Motor neuron (in vitro differentiated cells): Measurements from ENCODE around the gene HOXC12. TPM values are rescaled to one million over a fixed set of nuclear protein-coding genes. Genes with fewer than 3 reads are reported as not detected.

Source experiments
- ATAC-seq, 8 experiments: fragments of 200-7000 bp; cut with Tn5 transposase; replicated peaks in 6 of 8; 2 replicates each; pipeline ENCODE4 v1.8.0; 2021; ENCODE audit warnings: mild to moderate bottlenecking in 8 of 8, moderate library complexity in 8 of 8
- H3K27ac ChIP-seq, 2 donors: fragments of 250-450 bp; sonication (Bioruptor Pico); 2 replicates each; pipeline ENCODE4 v1.9.0; 2021; ENCODE audit warnings: antibody characterized with exemption in 2 of 2, mild to moderate bottlenecking in 2 of 2, moderate library complexity in 1 of 2
- H3K4me1 ChIP-seq, 2 donors: fragments of 250-450 bp; sonication (Bioruptor Pico); replicated peaks in 1 of 2; 2 replicates each; pipeline ENCODE4 v1.6.1; 2021; ENCODE audit warnings: antibody characterized with exemption in 2 of 2, mild to moderate bottlenecking in 2 of 2, moderate library complexity in 1 of 2
- H3K4me3 ChIP-seq, 5 donors: fragments of 250-450 bp; sonication (Bioruptor Pico); 2 replicates each; pipeline ENCODE4 v1.9.0; 2021; ENCODE audit warnings: antibody characterized with exemption in 5 of 5, mild to moderate bottlenecking in 5 of 5, moderate library complexity in 4 of 5
- WGBS, 10 experiments: fragments of 450-650 bp; shearing (Covaris generic); methylation state at CpG; one replicate each; pipeline ENCODE4 v1.0.0; 2022; 5-methylcytosine and 5-hydroxymethylcytosine counted together
- in situ Hi-C, 9 experiments: fragments of 400-800 bp; cut with MboI; loops; one replicate each; pipeline ENCODE4 v1.15.0; 2021; ENCODE audit warnings: low sequenced_read_pairs in 9 of 9, low pct_unique_long_range_greater_than_20kb in 2 of 9; ENCODE audit not compliant: unreplicated experiment in 9 of 9
- total RNA-seq, 8 experiments: library from RNA; unstranded; fragments of 300-600 nt; gene quantifications; 2 replicates each; pipeline versions ENCODE4 v1.2.3 to v1.2.4, GENCODE V29; 2022

HOXC12 gene
- total RNA-seq, 8 experiments from 2014 or later: 0.13 to 5.2 (median 0.34) TPM; not detected in 2

- no peak for ATAC-seq
- Histone ChIP-seq H3K4me1 (peaks cover 7 to 9% of the 10 kb centered on the region in 2 donors), H3K4me3 (no peak overlapping the region), H3K27ac (no peak overlapping the region)
- in situ Hi-C loops: loop anchor here in 4 of 9 experiments (10.0 to 25.0 kb wide), 3 partner anchors 201 to 384 kb away; partner anchors contain the start of genes GPR84 (in 2 of the 4) and ZNF385A (in 1 of the 4)
- 26 to 90% (median 58%) methylated on average over 1 to 3 of the region's 3 CpGs for WGBS, 10 experiments
Measured at GRCh38 chr12:54003625-54004024, 48.9 kb downstream of the HOXC12 start.

- Histone ChIP-seq H3K4me1 (peaks cover 7 to 13% of the 10 kb centered on the region in 2 donors), H3K27ac (no peak overlapping the region), H3K4me3 (no peak overlapping the region)
- in situ Hi-C loops: loop anchor here in 4 of 9 experiments (10.0 to 25.0 kb wide), 3 partner anchors 201 to 383 kb away; partner anchors contain the start of genes GPR84 (in 2 of the 4) and ZNF385A (in 1 of the 4)
- no peak for ATAC-seq
- 20 to 67% (median 47%) methylated on average over 1 to 16 of the region's 20 CpGs; no CpG with 5 or more reads in 1 of the 10 experiments for WGBS, 10 experiments
Measured at GRCh38 chr12:54004063-54004840, 49.5 kb downstream of the HOXC12 start.

- H3K27ac ChIP-seq: no peak overlapping the region
Measured at GRCh38 chr12:54004841-54005530, 50.3 kb downstream of the HOXC12 start.

GRCh38 chr12:54005531-54005852 is 50.8 kb downstream of the HOXC12 start:
- no peak overlapping the region for H3K27ac ChIP-seq
- WGBS, 10 experiments: 0 to 52% (median 6%) methylated on average over 1 to 16 of the region's 26 CpGs; no CpG with 5 or more reads in 1 of the 10 experiments
- in situ Hi-C loops: loop anchor here in 4 of 9 experiments (10.0 to 25.0 kb wide), 3 partner anchors 199 to 382 kb away; partner anchors contain the start of genes GPR84 (in 2 of the 4) and ZNF385A (in 1 of the 4)
- peaks cover 10 to 16% of the 10 kb centered on the region in 2 donors for H3K4me1 ChIP-seq
- no peak overlapping the region for H3K4me3 ChIP-seq
- peak in 2 of 8 experiments; percentile 4 to 6 for ATAC-seq

More at GRCh38 chr12:54004841-54005530, 50.3 kb downstream of the HOXC12 start:
- WGBS, 10 experiments: 3 to 67% (median 40%) methylated on average over 3 to 9 of the region's 31 CpGs; no CpG with 5 or more reads in 3 of the 10 experiments
- in situ Hi-C loops: loop anchor here in 4 of 9 experiments (10.0 to 25.0 kb wide), 3 partner anchors 200 to 382 kb away; partner anchors contain the start of genes GPR84 (in 2 of the 4) and ZNF385A (in 1 of the 4)
- H3K4me1 ChIP-seq: peaks cover 10 to 17% of the 10 kb centered on the region in 2 donors
- ATAC-seq: peak in 2 of 8 experiments; percentile 4 to 7
- no peak overlapping the region for H3K4me3 ChIP-seq

- peak; percentile 57 to 87 (median 74) for ATAC-seq
- Histone ChIP-seq H3K4me1 (peaks cover 10 to 13% of the 10 kb centered on the region in 2 donors), H3K4me3 (peak overlapping the region in 2 of 5 donors; percentile 5 to 19), H3K27ac (no peak overlapping the region)
- 2 to 53% (median 12%) methylated on average over 3 to 25 of the region's 39 CpGs; no CpG with 5 or more reads in 2 of the 10 experiments for WGBS, 10 experiments
- in situ Hi-C loops: loop anchor here in 4 of 9 experiments (10.0 to 25.0 kb wide), 3 partner anchors 199 to 381 kb away; partner anchors contain the start of genes GPR84 (in 2 of the 4) and ZNF385A (in 1 of the 4)
Measured at GRCh38 chr12:54005853-54006558, 51.3 kb downstream of the HOXC12 start.

GRCh38 chr12:54006559-54007220 is 52.0 kb downstream of the HOXC12 start:
- ATAC-seq: no peak
- H3K4me1 ChIP-seq: peaks cover 10 to 13% of the 10 kb centered on the region in 2 donors
- H3K27ac ChIP-seq: no peak overlapping the region
- no peak overlapping the region for H3K4me3 ChIP-seq
- in situ Hi-C loops: loop anchor here in 4 of 9 experiments (10.0 to 25.0 kb wide), 3 partner anchors 198 to 381 kb away; partner anchors contain the start of genes GPR84 (in 2 of the 4) and ZNF385A (in 1 of the 4)
- 10 to 100% (median 26%) methylated on average over 1 to 8 of the region's 22 CpGs; no CpG with 5 or more reads in 4 of the 10 experiments for WGBS, 10 experiments

GRCh38 chr12:54007538-54008259 is 53.0 kb downstream of the HOXC12 start:
- peaks cover 10 to 13% of the 10 kb centered on the region in 2 donors for H3K4me1 ChIP-seq
- in situ Hi-C loops: loop anchor here in 4 of 9 experiments (10.0 to 25.0 kb wide), 3 partner anchors 197 to 380 kb away; partner anchors contain the start of genes GPR84 (in 2 of the 4) and ZNF385A (in 1 of the 4)
- H3K27ac ChIP-seq: no peak overlapping the region
- peak in 1 of 8 experiments; percentile 4 for ATAC-seq
- WGBS, 10 experiments: 40 to 100% (median 58%) methylated on average over 1 to 2 of the region's 2 CpGs; no CpG with 5 or more reads in 6 of the 10 experiments
- H3K4me3 ChIP-seq: no peak overlapping the region

GRCh38 chr12:54008260-54008552 is 53.5 kb downstream of the HOXC12 start:
- no peak for ATAC-seq
- 29 to 57% (median 38%) methylated on average over 1 to 2 of the region's 2 CpGs; no CpG with 5 or more reads in 6 of the 10 experiments for WGBS, 10 experiments
- peak overlapping the region in 1 of 5 donors; percentile 51 for H3K4me3 ChIP-seq
- in situ Hi-C loops: loop anchor here in 4 of 9 experiments (10.0 to 25.0 kb wide), 3 partner anchors 197 to 379 kb away; partner anchors contain the start of genes GPR84 (in 2 of the 4) and ZNF385A (in 1 of the 4)
- H3K27ac ChIP-seq: no peak overlapping the region
- H3K4me1 ChIP-seq: peaks cover 10 to 13% of the 10 kb centered on the region in 2 donors

Other genes starting within 250 kb of the HOXC12 start
- 100 to 1,000 TPM in 1 of 8 experiments, 10 to 100 TPM in 7; 28.8 to 141 (median 64.2) TPM for gene CALCOCO1, start 227.5 kb upstream of the HOXC12 start, total RNA-seq
- 1 to 10 TPM in 1 of 8 experiments, not detected in 7; 1.1 TPM for gene CISTR, start 202.9 kb upstream of the HOXC12 start, total RNA-seq
- 1 to 10 TPM in 2 of 8 experiments, under 1 TPM in 4, not detected in 2; 0.05 to 4.7 (median 0.38) TPM for gene HOXC13, start 16.1 kb upstream of the HOXC12 start, total RNA-seq
- 1 to 10 TPM in 1 of 8 experiments, under 1 TPM in 5, not detected in 2; 0.08 to 9.5 (median 0.35) TPM for gene HOXC11, start 18.2 kb downstream of the HOXC12 start, total RNA-seq
- gene HOTAIR, start 20.1 kb downstream of the HOXC12 start, total RNA-seq: 1 to 10 TPM in 1 of 8 experiments, under 1 TPM in 4, not detected in 3; 0.14 to 8.0 (median 0.42) TPM
- 10 to 100 TPM in 1 of 8 experiments, 1 to 10 TPM in 2, under 1 TPM in 2, not detected in 3; 0.14 to 75.5 (median 1.0) TPM for gene HOXC10, start 30.2 kb downstream of the HOXC12 start, total RNA-seq
- 10 to 100 TPM in 2 of 8 experiments, 1 to 10 TPM in 6; 1.2 to 21.2 (median 2.3) TPM for gene HOXC9, start 45.3 kb downstream of the HOXC12 start, total RNA-seq
- 10 to 100 TPM in 3 of 8 experiments, 1 to 10 TPM in 3, under 1 TPM in 2; 0.33 to 20.6 (median 4.9) TPM for gene HOXC8, start 54.1 kb downstream of the HOXC12 start, total RNA-seq
- gene HOXC6, start 73.5 kb downstream of the HOXC12 start, total RNA-seq: 10 to 100 TPM in 7 of 8 experiments, 1 to 10 TPM in 1; 6.1 to 59.7 (median 22.2) TPM
- gene HOXC5, start 78.1 kb downstream of the HOXC12 start, total RNA-seq: 10 to 100 TPM in 4 of 8 experiments, 1 to 10 TPM in 4; 4.4 to 49.2 (median 10.4) TPM
- gene HOXC4, start 98.9 kb downstream of the HOXC12 start, total RNA-seq: 10 to 100 TPM in 7 of 8 experiments, 1 to 10 TPM in 1; 9.5 to 73.9 (median 40.4) TPM
- gene SMUG1, start 234.1 kb downstream of the HOXC12 start, total RNA-seq: 10 to 100 TPM; 22.7 to 55.9 (median 32.2) TPM